H1 (cell line): ENCODE results near the gene RERE. TPM values are rescaled to one million over a fixed set of nuclear protein-coding genes. Genes with fewer than 3 reads are reported as not detected.
A peak's percentile ranks its signal among the peaks of the same experiment; 100 is the strongest.

Experiments
- CTCF ChIA-PET: fragments of 300-600 bp; sonication (Branson Sonifier 250); formaldehyde crosslinking; loops from one replicate; lab custom pipeline; 2021; ENCODE audit not compliant: partially characterized antibody; lab: Charles Lee
- POLR2A ChIA-PET: fragments of 300-600 bp; sonication (Branson Sonifier 250); formaldehyde crosslinking; loops from one replicate; lab custom pipeline; 2021; ENCODE audit warnings: inconsistent platforms; ENCODE audit not compliant: partially characterized antibody; lab: Charles Lee
- DNase-seq, 2 experiments: peaks; one replicate each; pipeline versions ENCODE4 v3.0.0 to v3.0.0-alpha.2; 2010 to 2022; ENCODE audit warnings: low spot score in 2 of 2, low read depth in 1 of 2, mixed read lengths in 1 of 2
- FAIRE-seq: peaks from 2 replicates; lab custom pipeline; 2011; peaks lifted over from hg19 to GRCh38; lab: Jason Lieb, UNC
- H2AFZ ChIP-seq: 2 replicates; pipeline ENCODE4 v1.8.1; 2012; ENCODE audit warnings: low read length, inconsistent platforms
- H2AK5ac ChIP-seq: 2 replicates; pipeline ENCODE4 v1.6.1; 2013; ENCODE audit warnings: low read depth, low read length
- H2BK120ac ChIP-seq: replicated peaks from 2 replicates; pipeline ENCODE3; 2013; ENCODE audit warnings: low read depth, low read length, inconsistent platforms
- H2BK12ac ChIP-seq: 2 replicates; pipeline ENCODE4 v1.6.1; 2013; ENCODE audit warnings: low read depth, low read length
- H2BK15ac ChIP-seq: 2 replicates; pipeline ENCODE4 v1.6.1; 2013; ENCODE audit warnings: low read length
- H2BK20ac ChIP-seq: 2 replicates; pipeline ENCODE4 v1.6.1; 2013; ENCODE audit warnings: low read length
- H2BK5ac ChIP-seq: 2 replicates; pipeline ENCODE4 v1.6.1; 2013; ENCODE audit warnings: low read depth, low read length
- H3K14ac ChIP-seq: 2 replicates; pipeline ENCODE4 v1.6.1; 2013; ENCODE audit warnings: inconsistent platforms; ENCODE audit not compliant: insufficient read length
- H3K18ac ChIP-seq: 2 replicates; pipeline ENCODE4 v1.6.1; 2013; ENCODE audit warnings: low read length; ENCODE audit errors: extremely low read depth
- H3K23ac ChIP-seq: 2 replicates; pipeline ENCODE4 v1.6.1; 2013; ENCODE audit warnings: inconsistent platforms; ENCODE audit not compliant: insufficient read length
- H3K23me2 ChIP-seq: 2 replicates; pipeline ENCODE4 v1.6.1; 2013; ENCODE audit warnings: low read depth, low read length
- H3K27ac ChIP-seq: 2 replicates; pipeline ENCODE4 v1.6.1; 2011; ENCODE audit warnings: low read depth, low read length, inconsistent platforms
- H3K27me3 ChIP-seq, 4 experiments: replicated peaks in 1 of 4; 1 replicate in 1 of 4; 2 replicates in 3 of 4; pipeline versions ENCODE4 v1.6.1 to v1.8.1; 2011 to 2013; ENCODE audit warnings: low read length in 3 of 4, mild to moderate bottlenecking in 3 of 4, inconsistent platforms in 2 of 4, mixed read lengths in 2 of 4, moderate library complexity in 1 of 4; ENCODE audit not compliant: control insufficient read depth in 3 of 4, insufficient read depth in 3 of 4; ENCODE audit errors: extremely low read depth in 1 of 4
- H3K36me3 ChIP-seq, 4 experiments: 2 replicates each; pipeline versions ENCODE4 v1.6.1 to v1.8.1; 2011 to 2013; ENCODE audit warnings: mild to moderate bottlenecking in 4 of 4, low read length in 3 of 4, moderate library complexity in 2 of 4, control low read depth in 1 of 4, inconsistent platforms in 1 of 4; ENCODE audit not compliant: insufficient read depth in 4 of 4, control insufficient read depth in 2 of 4
- H3K4ac ChIP-seq: replicated peaks from 2 replicates; pipeline ENCODE3; 2013; ENCODE audit warnings: low read length, low read depth, mixed read lengths, inconsistent platforms; ENCODE audit not compliant: insufficient read length
- H3K4me1 ChIP-seq, 4 experiments: replicated peaks in 1 of 4; 1 replicate in 1 of 4; 2 replicates in 3 of 4; pipeline versions ENCODE4 v1.6.1 to v1.8.1; 2011 to 2013; ENCODE audit warnings: low read length in 3 of 4, inconsistent platforms in 2 of 4, mixed read lengths in 1 of 4; ENCODE audit not compliant: insufficient read depth in 4 of 4, control insufficient read depth in 3 of 4
- H3K4me2 ChIP-seq, 2 experiments: 2 replicates each; pipeline versions ENCODE4 v1.6.1 to v1.8.1; 2011 to 2013; ENCODE audit warnings: low read depth in 2 of 2, low read length in 2 of 2, control low read depth in 1 of 2, inconsistent platforms in 1 of 2, mild to moderate bottlenecking in 1 of 2; ENCODE audit not compliant: insufficient read depth in 1 of 2
- H3K4me3 ChIP-seq, 4 experiments: fragments of 200-600, 300-600 bp in 1 of 4; sonication (generic), shearing (Covaris generic), sonication (Bioruptor Twin) in 1 of 4; 2 replicates each; pipeline versions ENCODE4 v1.5.1 to v1.8.1; 2011 to 2016; ENCODE audit warnings: low read length in 4 of 4, low read depth in 3 of 4, control low read depth in 2 of 4, inconsistent platforms in 2 of 4, mild to moderate bottlenecking in 2 of 4, mixed read lengths in 1 of 4, moderate library complexity in 1 of 4; ENCODE audit not compliant: insufficient read depth in 2 of 4; ENCODE audit errors: extremely low read depth in 1 of 4
- H3K56ac ChIP-seq: replicated peaks from 2 replicates; pipeline ENCODE3; 2013; ENCODE audit warnings: low read depth, mild to moderate bottlenecking, mixed read lengths, low read length, inconsistent platforms; ENCODE audit not compliant: insufficient read length
- H3K79me1 ChIP-seq: 2 replicates; pipeline ENCODE4 v1.6.1; 2013; ENCODE audit warnings: low read depth, low read length, control low read depth
- H3K79me2 ChIP-seq, 2 experiments: 2 replicates each; pipeline versions ENCODE4 v1.6.1 to v1.8.1; 2012 to 2013; ENCODE audit warnings: low read length in 2 of 2, mild to moderate bottlenecking in 2 of 2, inconsistent platforms in 1 of 2; ENCODE audit not compliant: insufficient read depth in 2 of 2, control insufficient read depth in 1 of 2
- H3K9ac ChIP-seq, 4 experiments: replicated peaks in 1 of 4; 1 replicate in 1 of 4; 2 replicates in 3 of 4; pipeline versions ENCODE4 v1.6.1 to v1.8.1; 2011 to 2013; ENCODE audit warnings: low read depth in 3 of 4, low read length in 3 of 4, control low read depth in 2 of 4, mild to moderate bottlenecking in 2 of 4, moderate library complexity in 2 of 4, inconsistent platforms in 1 of 4; ENCODE audit errors: extremely low read depth in 1 of 4
- H3K9me3 ChIP-seq, 2 experiments: 2 replicates each; pipeline versions ENCODE4 v1.6.1 to v1.8.1; 2012 to 2013; ENCODE audit warnings: mild to moderate bottlenecking in 2 of 2, moderate library complexity in 2 of 2, control low read depth in 1 of 2, inconsistent platforms in 1 of 2, low read depth in 1 of 2, low read length in 1 of 2, mixed read lengths in 1 of 2; ENCODE audit not compliant: insufficient read depth in 2 of 2
- H4K20me1 ChIP-seq, 2 experiments: replicated peaks in 1 of 2; 2 replicates each; pipeline versions ENCODE3 to v1.8.1; 2011 to 2013; ENCODE audit warnings: inconsistent platforms in 2 of 2, low read length in 2 of 2, mild to moderate bottlenecking in 1 of 2; ENCODE audit not compliant: insufficient read depth in 2 of 2, control insufficient read depth in 1 of 2
- H4K5ac ChIP-seq: 2 replicates; pipeline ENCODE4 v1.6.1; 2013; ENCODE audit warnings: low read length, low read depth, mixed read lengths, inconsistent platforms; ENCODE audit not compliant: insufficient read length
- H4K8ac ChIP-seq: 2 replicates; pipeline ENCODE4 v1.8.0; 2013; ENCODE audit warnings: mild to moderate bottlenecking, moderate library complexity, low read length, inconsistent platforms; ENCODE audit not compliant: insufficient read depth; ENCODE audit errors: extremely low read depth
- H4K91ac ChIP-seq: replicated peaks from 2 replicates; pipeline ENCODE3; 2013; ENCODE audit warnings: low read length, mixed read lengths, inconsistent platforms; ENCODE audit not compliant: insufficient read length
- ATF3 ChIP-seq: IDR thresholded peaks from 2 replicates; pipeline ENCODE4 v1.6.1; 2011; ENCODE audit warnings: low read depth, mild to moderate bottlenecking, low read length; ENCODE audit not compliant: insufficient read depth
- E2F6 ChIP-seq: IDR thresholded peaks from 2 replicates; pipeline ENCODE4 v1.6.1; 2012; ENCODE audit warnings: inconsistent platforms
- FOSL1 ChIP-seq: IDR thresholded peaks from 2 replicates; pipeline ENCODE4 v1.6.1; 2011; ENCODE audit warnings: mild to moderate bottlenecking, low read depth, low read length, moderate library complexity; ENCODE audit not compliant: insufficient read depth
- MAFK ChIP-seq: IDR thresholded peaks from 2 replicates; pipeline ENCODE4 v1.6.1; 2012; ENCODE audit warnings: low read depth, mild to moderate bottlenecking, improper control_type of control experiment, low read length
- RAD21 ChIP-seq, 2 experiments: IDR thresholded peaks in 1 of 2; conservative IDR thresholded peaks in 1 of 2; 2 replicates each; pipeline ENCODE4 v1.6.1; 2011; ENCODE audit warnings: low read depth in 2 of 2, low read length in 2 of 2, improper control_type of control experiment in 1 of 2, inconsistent platforms in 1 of 2, mild to moderate bottlenecking in 1 of 2, moderate library complexity in 1 of 2
- RFX5 ChIP-seq: IDR thresholded peaks from 2 replicates; pipeline ENCODE4 v1.6.1; 2011; ENCODE audit warnings: low read depth, low read length, improper control_type of control experiment, borderline replicate concordance
- SAP30 ChIP-seq: fragments of 300-600 bp; sonication (generic); IDR thresholded peaks from 2 replicates; pipeline ENCODE4 v1.7.1; 2012; ENCODE audit warnings: low read length, moderate library complexity, mild to moderate bottlenecking, inconsistent platforms; ENCODE audit not compliant: insufficient read depth, insufficient replicate concordance
- WGBS, 2 experiments: shearing (Covaris generic) in 1 of 2; methylation state at CpG; one replicate each; pipeline versions ENCODE4 v1.1.6 to v1.1.7; 2013 to 2015; ENCODE audit warnings: low lambda C conversion rate in 2 of 2, mixed read lengths in 2 of 2, inconsistent platforms in 1 of 2, low coverage in 1 of 2, missing lambda C conversion rate in 1 of 2; ENCODE audit not compliant: insufficient replicate concordance in 2 of 2, insufficient coverage in 1 of 2, insufficient read length in 1 of 2; ENCODE audit errors: extremely low coverage in 1 of 2, missing lambda C conversion rate in 1 of 2; 5-methylcytosine and 5-hydroxymethylcytosine counted together
- polyA plus RNA-seq, 7 experiments: library from polyadenylated mRNA; depleted of rRNA in 3 of 7; stranded (reverse) in 5 of 7; unstranded in 2 of 7; fragments of >200 nt in 5 of 7; fragments of 200-250 nt in 2 of 7; gene quantifications; 1 replicate in 5 of 7; 2 replicates in 1 of 7; 4 replicates in 1 of 7; pipeline versions ENCODE4 v1.2.1 to v1.2.3, GENCODE V29; 2011 to 2013; ENCODE audit warnings: missing spikeins in 2 of 7, mixed read lengths in 2 of 7
- total RNA-seq: library from RNA; stranded (reverse); fragmentation: NEBNext Ultra II Directional; extraction: Animal tissue kit (Norgen Biotek cat#: 25700); gene quantifications from 2 replicates; pipeline ENCODE4 v1.2.1, GENCODE V29; 2021
- TF ChIP-seq, protein P1 (sequence below): IDR thresholded peaks from 2 replicates; pipeline ENCODE4 v1.6.1; 2012; ENCODE audit warnings: inconsistent platforms
- TF ChIP-seq, protein P2 (sequence below): IDR thresholded peaks from 2 replicates; pipeline ENCODE4 v1.6.1; 2012; ENCODE audit warnings: low read length, inconsistent platforms

The RERE gene
- total and polyA plus RNA-seq, 2 of the 8 experiments (the other 6 are each of a cell fraction or from before 2014, with no cell fraction given) = 15.3 to 142 TPM

DNA sequence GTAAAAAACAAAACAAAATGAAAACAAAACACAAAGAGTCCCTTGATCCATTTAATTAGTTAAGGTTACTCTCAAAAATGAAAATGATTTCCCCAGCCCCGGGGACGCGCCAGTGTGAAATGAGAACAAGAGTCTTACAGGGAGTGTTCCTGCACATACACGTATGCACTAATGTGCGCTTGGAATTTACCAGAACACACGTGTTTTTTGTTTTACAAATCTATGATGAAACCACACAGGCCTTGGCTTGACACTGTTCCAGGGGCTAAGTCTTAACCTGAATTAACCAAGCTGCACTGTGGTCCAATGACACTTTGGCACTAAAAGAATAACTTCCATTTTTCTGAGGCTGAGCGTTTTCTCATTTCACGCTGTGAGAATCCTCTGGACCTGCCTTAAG, 435.8 kb downstream of the RERE start:
- H3K27ac ChIP-seq = no peak overlapping the region
- peaks cover 0 to 74% of the 10 kb centered on the region in 2 experiments; a peak in 2 of 4 replicates for H3K79me2 ChIP-seq
- H3K4me1 ChIP-seq = peaks cover 0 to 21% (median 13%) of the 10 kb centered on the region in 4 experiments; a peak in 5 of 7 replicates
- no peak overlapping the region for H3K18ac ChIP-seq
- POLR2A ChIA-PET = interaction anchor here (1.2 kb wide), 1 partner anchor 43 kb away, joined by 3 read pairs; no protein-coding TSS in a partner anchor
- no peak overlapping the region for H3K56ac ChIP-seq
- 92% methylated on average over 8 of the region's 8 CpGs; no CpG with 5 or more reads in 1 of the 2 experiments for WGBS, 2 experiments
- no peak for FAIRE-seq
- peak overlapping the region in 1 of 2 experiments; percentile 15; a peak in 1 of 4 replicates for H3K4me2 ChIP-seq
- no peak overlapping the region for H2BK120ac ChIP-seq
- CTCF ChIA-PET = interaction anchor here (1.0 to 2.8 kb wide), 6 partner anchors 10 to 58 kb away, joined by 3 to 11 read pairs (median 6); no protein-coding TSS in a partner anchor
- H2AFZ ChIP-seq = no peak overlapping the region
- DNase-seq = no peak
- no peak overlapping the region for H4K8ac ChIP-seq
- H4K91ac ChIP-seq = no peak overlapping the region
- H3K79me1 ChIP-seq = peaks cover 23% of the 10 kb centered on the region
- H3K14ac ChIP-seq = no peak overlapping the region
- no peak overlapping the region for H2AK5ac ChIP-seq
- no peak overlapping the region for H2BK20ac ChIP-seq
- H3K4ac ChIP-seq = no peak overlapping the region
- peaks cover 0 to 3% (median 0%) of the 10 kb centered on the region in 4 experiments; a peak in 2 of 8 replicates for H3K36me3 ChIP-seq
- no peaks in the 10 kb centered on the region for H3K27me3 ChIP-seq
- no peak overlapping the region for H3K4me3 ChIP-seq
- no peak overlapping the region for H4K5ac ChIP-seq
- H2BK15ac ChIP-seq = no peak overlapping the region
- H3K23ac ChIP-seq = no peak overlapping the region
- peaks cover 15 to 28% of the 10 kb centered on the region in 2 experiments for H4K20me1 ChIP-seq
- H2BK5ac ChIP-seq = no peak overlapping the region
- no peak overlapping the region for H2BK12ac ChIP-seq
- H3K23me2 ChIP-seq = no peaks in the 10 kb centered on the region
- H3K9me3 ChIP-seq = no peaks in the 10 kb centered on the region
- H3K9ac ChIP-seq = no peak overlapping the region
- TF ChIP-seq, protein P1, sequence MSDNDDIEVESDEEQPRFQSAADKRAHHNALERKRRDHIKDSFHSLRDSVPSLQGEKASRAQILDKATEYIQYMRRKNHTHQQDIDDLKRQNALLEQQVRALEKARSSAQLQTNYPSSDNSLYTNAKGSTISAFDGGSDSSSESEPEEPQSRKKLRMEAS = no peak
- no peak for TF ChIP-seq RAD21 (IDR thresholded peaks at IDR 0.05 in 1 of 2, conservative IDR thresholded peaks at IDR 0.05 in 1 of 2; ENCODE audit: low read depth in 2 of 2, low read length in 2 of 2)
- TF ChIP-seq ATF3 = no peak
- TF ChIP-seq MAFK = no peak
- TF ChIP-seq, protein P2, sequence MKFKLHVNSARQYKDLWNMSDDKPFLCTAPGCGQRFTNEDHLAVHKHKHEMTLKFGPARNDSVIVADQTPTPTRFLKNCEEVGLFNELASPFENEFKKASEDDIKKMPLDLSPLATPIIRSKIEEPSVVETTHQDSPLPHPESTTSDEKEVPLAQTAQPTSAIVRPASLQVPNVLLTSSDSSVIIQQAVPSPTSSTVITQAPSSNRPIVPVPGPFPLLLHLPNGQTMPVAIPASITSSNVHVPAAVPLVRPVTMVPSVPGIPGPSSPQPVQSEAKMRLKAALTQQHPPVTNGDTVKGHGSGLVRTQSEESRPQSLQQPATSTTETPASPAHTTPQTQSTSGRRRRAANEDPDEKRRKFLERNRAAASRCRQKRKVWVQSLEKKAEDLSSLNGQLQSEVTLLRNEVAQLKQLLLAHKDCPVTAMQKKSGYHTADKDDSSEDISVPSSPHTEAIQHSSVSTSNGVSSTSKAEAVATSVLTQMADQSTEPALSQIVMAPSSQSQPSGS = no peak
- no peak for TF ChIP-seq E2F6
- TF ChIP-seq RFX5 = no peak
- no peak for TF ChIP-seq SAP30
- TF ChIP-seq FOSL1 = no peak
